GM12878 (cell line): ENCODE data around the gene SYNGR4. TPM values are rescaled to one million over a fixed set of nuclear protein-coding genes. Genes with fewer than 3 reads are reported as not detected.

Source experiments
- ATAC-seq: fragments of 200-7000 bp; cut with Tn5 transposase; 3 replicates; pipeline ENCODE4 v1.9.1; 2020; ENCODE audit warnings: mild to moderate bottlenecking, moderate library complexity
- BruUV-seq: library from RNA; stranded (reverse); fragments of 400-500 nt; replicated peaks from 2 replicates; lab custom pipeline; 2021; lab: Mats Ljungman, UMichigan
- CTCF ChIA-PET: fragments of 300-600 bp; sonication (Branson Sonifier 250); formaldehyde crosslinking; extraction: SDS; loops from one replicate; lab custom pipeline; 2021; ENCODE audit warnings: inconsistent platforms; lab: Yijun Ruan, JAX
- POLR2A ChIA-PET: fragments of 350-600 bp; formaldehyde crosslinking; extraction: SDS; loops from one replicate; lab custom pipeline; 2021; ENCODE audit warnings: inconsistent platforms; lab: Charles Lee
- RAD21 ChIA-PET: fragments of 300-600 bp; sonication (Branson Sonifier 250); formaldehyde crosslinking; loops from one replicate; lab custom pipeline; 2023; ENCODE audit warnings: antibody characterized with exemption; ENCODE audit not compliant: unreplicated experiment; lab: Charles Lee
- SMC1A ChIA-PET: fragments of 300-600 bp; sonication (Branson Sonifier 250); formaldehyde crosslinking; loops from one replicate; lab custom pipeline; 2023; ENCODE audit not compliant: unreplicated experiment, uncharacterized antibody; lab: Charles Lee
- DNase-seq: peaks from one replicate; pipeline ENCODE4 v3.0.0-alpha.2; 2011; ENCODE audit warnings: low read depth, low spot score
- FAIRE-seq: peaks from 3 replicates; lab custom pipeline; 2011; peaks lifted over from hg19 to GRCh38; lab: Jason Lieb, UNC
- H2AFZ ChIP-seq: 2 replicates; pipeline ENCODE4 v1.6.0; 2011; ENCODE audit warnings: low read depth, low read length, control low read depth; ENCODE audit not compliant: control insufficient read depth
- H3K27ac ChIP-seq: 2 replicates; pipeline ENCODE4 v1.5.1; 2011; ENCODE audit warnings: control low read depth; ENCODE audit not compliant: control insufficient read depth, insufficient read depth
- H3K27me3 ChIP-seq, 2 experiments: replicated peaks in 1 of 2; 2 replicates each; pipeline versions ENCODE4 v1.6.0 to v1.6.1; 2011; ENCODE audit warnings: low read length in 1 of 2; ENCODE audit not compliant: control insufficient read depth in 2 of 2, insufficient read depth in 2 of 2
- H3K36me3 ChIP-seq, 2 experiments: 2 replicates each; pipeline ENCODE4 v1.5.1; 2011; ENCODE audit warnings: low read length in 1 of 2; ENCODE audit not compliant: control insufficient read depth in 2 of 2, insufficient read depth in 2 of 2
- H3K4me1 ChIP-seq: 2 replicates; pipeline ENCODE4 v1.6.1; 2011; ENCODE audit warnings: mild to moderate bottlenecking, low read length, moderate library complexity, mixed read lengths; ENCODE audit not compliant: control insufficient read depth, insufficient read depth
- H3K4me2 ChIP-seq: 2 replicates; pipeline ENCODE4 v1.6.0; 2011; ENCODE audit warnings: control low read depth; ENCODE audit not compliant: control insufficient read depth, insufficient read depth
- H3K4me3 ChIP-seq: fragments of 200-600 bp; sonication (generic); 2 replicates; pipeline ENCODE4 v1.5.1; 2016
- H3K79me2 ChIP-seq: 2 replicates; pipeline ENCODE4 v1.6.0; 2011; ENCODE audit warnings: low read length; ENCODE audit not compliant: control insufficient read depth, insufficient read depth
- H3K9ac ChIP-seq: 2 replicates; pipeline ENCODE4 v1.8.0; 2011; ENCODE audit warnings: low read length, control low read depth, mixed read lengths; ENCODE audit not compliant: control insufficient read depth, insufficient read depth
- H3K9me3 ChIP-seq: replicated peaks from 3 replicates; pipeline ENCODE4 v1.5.1; 2011; ENCODE audit warnings: mild to moderate bottlenecking, low read length; ENCODE audit not compliant: control insufficient read depth, insufficient read depth
- H4K20me1 ChIP-seq: 2 replicates; pipeline ENCODE4 v1.6.0; 2011; ENCODE audit not compliant: control insufficient read depth, insufficient read depth
- BACH1 ChIP-seq: fragments of 450-650 bp; IDR thresholded peaks from 2 replicates; pipeline ENCODE4 v1.6.1; 2017; ENCODE audit warnings: mild to moderate bottlenecking, borderline replicate concordance
- BMI1 ChIP-seq: fragments of 450-650 bp; IDR thresholded peaks from 2 replicates; pipeline ENCODE4 v1.6.1; 2016; ENCODE audit warnings: mild to moderate bottlenecking, moderate library complexity, borderline replicate concordance
- CBFB ChIP-seq: IDR thresholded peaks from 2 replicates; pipeline ENCODE4 v1.6.1; 2016; ENCODE audit warnings: antibody characterized with exemption, low read depth
- CBX5 ChIP-seq: sonication (generic); IDR thresholded peaks from 2 replicates; pipeline ENCODE4 v1.6.1; 2016; ENCODE audit warnings: low read depth, moderate library complexity, mild to moderate bottlenecking, inconsistent platforms
- CHD2 ChIP-seq: IDR thresholded peaks from 2 replicates; pipeline ENCODE4 v1.6.1; 2011; ENCODE audit warnings: low read depth, low read length, improper control_type of control experiment, borderline replicate concordance
- EED ChIP-seq: sonication (generic); IDR thresholded peaks from 2 replicates; pipeline ENCODE4 v1.6.1; 2016; ENCODE audit warnings: antibody characterized with exemption, low read depth
- HDAC6 ChIP-seq: fragments of 200-600 bp; sonication (generic); IDR thresholded peaks from one replicate; pipeline ENCODE4 v1.8.0; 2017; ENCODE audit warnings: antibody characterized with exemption; ENCODE audit not compliant: unreplicated experiment
- MTA3 ChIP-seq: IDR thresholded peaks from 2 replicates; pipeline ENCODE4 v1.6.1; 2012; ENCODE audit warnings: low read length, inconsistent platforms, borderline replicate concordance
- MYB ChIP-seq: fragments of 150-350 bp; IDR thresholded peaks from 2 replicates; pipeline ENCODE4 v1.6.1; 2014; ENCODE audit warnings: mild to moderate bottlenecking, low read depth, low read length, borderline replicate concordance
- RUNX3 ChIP-seq: IDR thresholded peaks from 2 replicates; pipeline ENCODE4 v1.6.1; 2012; ENCODE audit warnings: low read length, inconsistent platforms
- SPI1 ChIP-seq: IDR thresholded peaks from 2 replicates; pipeline ENCODE4 v1.6.1; 2011; ENCODE audit warnings: low read depth, mild to moderate bottlenecking, low read length, moderate library complexity, borderline replicate concordance; ENCODE audit not compliant: insufficient read depth
- SREBF1 ChIP-seq: IDR thresholded peaks from 2 replicates; pipeline ENCODE4 v1.6.1; 2012; ENCODE audit warnings: mild to moderate bottlenecking, low read length
- SREBF2 ChIP-seq: IDR thresholded peaks from 2 replicates; pipeline ENCODE4 v1.6.1; 2012; ENCODE audit warnings: mild to moderate bottlenecking, low read length
- TAF1 ChIP-seq: IDR thresholded peaks from 2 replicates; pipeline ENCODE4 v1.6.1; 2011; ENCODE audit warnings: mild to moderate bottlenecking, low read depth, low read length, borderline replicate concordance
- ZBED1 ChIP-seq: IDR thresholded peaks from 2 replicates; pipeline ENCODE4 v1.6.1; 2016; ENCODE audit warnings: borderline replicate concordance
- ZNF274 ChIP-seq: IDR thresholded peaks from one replicate; pipeline ENCODE4 v1.8.0; 2011; ENCODE audit not compliant: insufficient read length, insufficient read depth
- ZSCAN29 ChIP-seq: fragments of 450-650 bp; IDR thresholded peaks from 2 replicates; pipeline ENCODE4 v1.6.1; 2017; ENCODE audit warnings: mild to moderate bottlenecking, moderate library complexity
- WGBS: methylation state at CpG from one replicate; pipeline ENCODE4 v1.1.6; 2016; ENCODE audit warnings: low lambda C conversion rate; ENCODE audit not compliant: insufficient replicate concordance, insufficient coverage; ENCODE audit errors: missing lambda C conversion rate; 5-methylcytosine and 5-hydroxymethylcytosine counted together
- in situ Hi-C: fragments of 300-500 bp; cut with MboI; formaldehyde crosslinking; loops from 9 replicates; pipeline ENCODE4 v1.14.3; 2018; ENCODE audit warnings: mixed read lengths
- intact Hi-C: fragments of 100-400 bp; cut with micrococcal nuclease; formaldehyde crosslinking; loops from one replicate; pipeline ENCODE4 v1.14.2; 2022; ENCODE audit not compliant: unreplicated experiment
- polyA plus RNA-seq, 11 experiments: library from polyadenylated mRNA; depleted of rRNA in 4 of 11; unstranded in 6 of 11; stranded (reverse) in 5 of 11; fragments of >200 nt; fragmentation: Nextera tagmentation in 4 of 11; fragmentation: Illumina TruSeq in 1 of 11; extraction: Ambion mirVana in 4 of 11; extraction: Trizol in 1 of 11; gene quantifications; 1 replicate in 1 of 11; 2 replicates in 10 of 11; pipeline versions ENCODE4 v1.2.1 to v1.2.3, GENCODE V29; 2011 to 2016; ENCODE audit warnings: inconsistent platforms in 2 of 11, missing spikeins in 2 of 11, low read depth in 1 of 11
- total RNA-seq, 4 experiments: library from RNA; depleted of rRNA in 3 of 4; stranded (reverse); fragments of >200 nt in 3 of 4; fragmentation: Illumina TruSeq in 1 of 4; extraction: Trizol in 1 of 4; gene quantifications; 2 replicates each; pipeline versions ENCODE4 v1.2.1 to v1.2.3, GENCODE V29; 2013 to 2021
- TF ChIP-seq, protein P1 (sequence below): fragments of 150-350 bp; IDR thresholded peaks from 2 replicates; pipeline ENCODE4 v1.6.1; 2016; ENCODE audit warnings: low read depth, low read length
- TF ChIP-seq, protein P2 (sequence below): fragments of 450-650 bp; IDR thresholded peaks from 2 replicates; pipeline ENCODE4 v1.6.1; 2017; ENCODE audit warnings: low read depth, mild to moderate bottlenecking, moderate library complexity
- TF ChIP-seq, protein P3 (sequence below): fragments of 450-650 bp; IDR thresholded peaks from 2 replicates; pipeline ENCODE4 v1.6.1; 2016; ENCODE audit warnings: mild to moderate bottlenecking

SYNGR4 gene
- total and polyA plus RNA-seq, 10 of the 15 experiments (the other 5 are each of a cell fraction or from before 2014, with no cell fraction given): 0.08 to 0.72 (median 0.17) TPM; not detected in 6

DNA sequence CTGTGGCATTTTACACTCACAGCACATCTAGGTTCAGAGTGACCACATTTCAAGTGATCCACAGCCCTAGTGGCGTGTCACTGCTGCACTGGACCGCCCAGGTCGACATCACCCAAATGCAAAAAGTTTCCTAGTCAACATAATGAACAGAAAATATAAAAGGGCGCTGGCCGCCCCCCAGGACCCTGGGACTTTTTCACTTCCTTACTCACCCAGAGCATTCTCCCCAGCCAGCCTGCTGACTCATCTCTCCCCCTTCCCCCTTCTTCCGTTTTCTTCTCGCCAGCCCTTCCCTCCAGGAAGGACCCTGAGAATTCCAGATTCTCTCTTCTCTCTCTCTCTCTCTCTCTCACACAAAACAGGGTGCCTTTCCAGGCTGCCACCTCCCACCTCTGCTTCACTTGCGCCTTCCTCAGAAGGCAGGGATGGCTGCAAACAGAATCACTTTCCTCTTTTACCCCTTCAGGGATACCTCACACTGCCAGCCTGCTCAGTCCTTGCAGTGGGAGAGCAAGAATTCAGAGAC, 60.6 kb downstream of the SYNGR4 start:
- Histone ChIP-seq H3K27ac (peak overlapping the region; percentile 24; the same call in 1 of the 2 replicates), H3K79me2 (no peaks in the 10 kb centered on the region), H2AFZ (peak overlapping the region; percentile 78), H4K20me1 (no peaks in the 10 kb centered on the region), H3K4me1 (peaks cover 6% of the 10 kb centered on the region), H3K9ac (peak overlapping the region; percentile 57; the same call in 1 of the 2 replicates), H3K4me2 (peak overlapping the region; percentile 66), H3K4me3 (0 out of 2 replicates have a peak overlapping the region, but pooled peaks have one; percentile 33), H3K36me3 (no peaks in the 10 kb centered on the region), H3K9me3 (no peaks in the 10 kb centered on the region), H3K27me3 (no peaks in the 10 kb centered on the region)
- DNase-seq (no peak), FAIRE-seq (peak; percentile 59), ATAC-seq (peak; percentile 84)
- in situ Hi-C loops: no loop called here
- ChIA-PET RAD21 (no interaction called here), POLR2A (interaction anchor here (0.7 to 0.8 kb wide), 2 partner anchors 11 to 292 kb away, joined by 3 to 5 read pairs; no protein-coding TSS in a partner anchor), CTCF (no interaction called here), SMC1A (no interaction called here)
- 3% methylated on average over 8 of the region's 8 CpGs for WGBS
- no TSS peak for BruUV-seq
- intact Hi-C loops: no loop called here
- TF ChIP-seq HDAC6: no peak
- TF ChIP-seq CHD2: peak; percentile 41; the same call in 1 of the 2 replicates
- TF ChIP-seq, protein P1, sequence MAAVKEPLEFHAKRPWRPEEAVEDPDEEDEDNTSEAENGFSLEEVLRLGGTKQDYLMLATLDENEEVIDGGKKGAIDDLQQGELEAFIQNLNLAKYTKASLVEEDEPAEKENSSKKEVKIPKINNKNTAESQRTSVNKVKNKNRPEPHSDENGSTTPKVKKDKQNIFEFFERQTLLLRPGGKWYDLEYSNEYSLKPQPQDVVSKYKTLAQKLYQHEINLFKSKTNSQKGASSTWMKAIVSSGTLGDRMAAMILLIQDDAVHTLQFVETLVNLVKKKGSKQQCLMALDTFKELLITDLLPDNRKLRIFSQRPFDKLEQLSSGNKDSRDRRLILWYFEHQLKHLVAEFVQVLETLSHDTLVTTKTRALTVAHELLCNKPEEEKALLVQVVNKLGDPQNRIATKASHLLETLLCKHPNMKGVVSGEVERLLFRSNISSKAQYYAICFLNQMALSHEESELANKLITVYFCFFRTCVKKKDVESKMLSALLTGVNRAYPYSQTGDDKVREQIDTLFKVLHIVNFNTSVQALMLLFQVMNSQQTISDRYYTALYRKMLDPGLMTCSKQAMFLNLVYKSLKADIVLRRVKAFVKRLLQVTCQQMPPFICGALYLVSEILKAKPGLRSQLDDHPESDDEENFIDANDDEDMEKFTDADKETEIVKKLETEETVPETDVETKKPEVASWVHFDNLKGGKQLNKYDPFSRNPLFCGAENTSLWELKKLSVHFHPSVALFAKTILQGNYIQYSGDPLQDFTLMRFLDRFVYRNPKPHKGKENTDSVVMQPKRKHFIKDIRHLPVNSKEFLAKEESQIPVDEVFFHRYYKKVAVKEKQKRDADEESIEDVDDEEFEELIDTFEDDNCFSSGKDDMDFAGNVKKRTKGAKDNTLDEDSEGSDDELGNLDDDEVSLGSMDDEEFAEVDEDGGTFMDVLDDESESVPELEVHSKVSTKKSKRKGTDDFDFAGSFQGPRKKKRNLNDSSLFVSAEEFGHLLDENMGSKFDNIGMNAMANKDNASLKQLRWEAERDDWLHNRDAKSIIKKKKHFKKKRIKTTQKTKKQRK: no peak
- 0 out of 2 replicates have a peak, but pooled peaks have one; percentile 41 for TF ChIP-seq MTA3
- TF ChIP-seq CBX5: no peak
- no peak for TF ChIP-seq CBFB
- no peak for TF ChIP-seq SREBF2
- peak; percentile 29; the same call in 1 of the 2 replicates for TF ChIP-seq RUNX3
- no peak for TF ChIP-seq ZBED1
- no peak for TF ChIP-seq SREBF1
- no peak for TF ChIP-seq TAF1
- TF ChIP-seq MYB: no peak
- no peak for TF ChIP-seq ZNF274
- TF ChIP-seq, protein P2, sequence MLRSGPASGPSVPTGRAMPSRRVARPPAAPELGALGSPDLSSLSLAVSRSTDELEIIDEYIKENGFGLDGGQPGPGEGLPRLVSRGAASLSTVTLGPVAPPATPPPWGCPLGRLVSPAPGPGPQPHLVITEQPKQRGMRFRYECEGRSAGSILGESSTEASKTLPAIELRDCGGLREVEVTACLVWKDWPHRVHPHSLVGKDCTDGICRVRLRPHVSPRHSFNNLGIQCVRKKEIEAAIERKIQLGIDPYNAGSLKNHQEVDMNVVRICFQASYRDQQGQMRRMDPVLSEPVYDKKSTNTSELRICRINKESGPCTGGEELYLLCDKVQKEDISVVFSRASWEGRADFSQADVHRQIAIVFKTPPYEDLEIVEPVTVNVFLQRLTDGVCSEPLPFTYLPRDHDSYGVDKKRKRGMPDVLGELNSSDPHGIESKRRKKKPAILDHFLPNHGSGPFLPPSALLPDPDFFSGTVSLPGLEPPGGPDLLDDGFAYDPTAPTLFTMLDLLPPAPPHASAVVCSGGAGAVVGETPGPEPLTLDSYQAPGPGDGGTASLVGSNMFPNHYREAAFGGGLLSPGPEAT: peak; percentile 81
- no peak for TF ChIP-seq BMI1
- no peak for TF ChIP-seq ZSCAN29
- TF ChIP-seq BACH1: no peak; the same call in 1 of the 2 replicates
- peak; percentile 89 for TF ChIP-seq EED
- peak; percentile 79 for TF ChIP-seq SPI1
- TF ChIP-seq, protein P3, sequence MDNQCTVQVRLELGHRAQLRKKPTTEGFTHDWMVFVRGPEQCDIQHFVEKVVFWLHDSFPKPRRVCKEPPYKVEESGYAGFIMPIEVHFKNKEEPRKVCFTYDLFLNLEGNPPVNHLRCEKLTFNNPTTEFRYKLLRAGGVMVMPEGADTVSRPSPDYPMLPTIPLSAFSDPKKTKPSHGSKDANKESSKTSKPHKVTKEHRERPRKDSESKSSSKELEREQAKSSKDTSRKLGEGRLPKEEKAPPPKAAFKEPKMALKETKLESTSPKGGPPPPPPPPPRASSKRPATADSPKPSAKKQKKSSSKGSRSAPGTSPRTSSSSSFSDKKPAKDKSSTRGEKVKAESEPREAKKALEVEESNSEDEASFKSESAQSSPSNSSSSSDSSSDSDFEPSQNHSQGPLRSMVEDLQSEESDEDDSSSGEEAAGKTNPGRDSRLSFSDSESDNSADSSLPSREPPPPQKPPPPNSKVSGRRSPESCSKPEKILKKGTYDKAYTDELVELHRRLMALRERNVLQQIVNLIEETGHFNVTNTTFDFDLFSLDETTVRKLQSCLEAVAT: no peak
